ENCODE data around the gene ZNF92.
"Not testable (repeated sequence)": the region's sequence is repeated elsewhere in the genome, so short reads cannot be mapped to it uniquely, and the experiment has no call there.

Gene ZNF92

GRCh38 chr7:65429642-65430343 lies 56.1 kb downstream of the ZNF92 start:
- no peak for DNase-seq

DNA sequence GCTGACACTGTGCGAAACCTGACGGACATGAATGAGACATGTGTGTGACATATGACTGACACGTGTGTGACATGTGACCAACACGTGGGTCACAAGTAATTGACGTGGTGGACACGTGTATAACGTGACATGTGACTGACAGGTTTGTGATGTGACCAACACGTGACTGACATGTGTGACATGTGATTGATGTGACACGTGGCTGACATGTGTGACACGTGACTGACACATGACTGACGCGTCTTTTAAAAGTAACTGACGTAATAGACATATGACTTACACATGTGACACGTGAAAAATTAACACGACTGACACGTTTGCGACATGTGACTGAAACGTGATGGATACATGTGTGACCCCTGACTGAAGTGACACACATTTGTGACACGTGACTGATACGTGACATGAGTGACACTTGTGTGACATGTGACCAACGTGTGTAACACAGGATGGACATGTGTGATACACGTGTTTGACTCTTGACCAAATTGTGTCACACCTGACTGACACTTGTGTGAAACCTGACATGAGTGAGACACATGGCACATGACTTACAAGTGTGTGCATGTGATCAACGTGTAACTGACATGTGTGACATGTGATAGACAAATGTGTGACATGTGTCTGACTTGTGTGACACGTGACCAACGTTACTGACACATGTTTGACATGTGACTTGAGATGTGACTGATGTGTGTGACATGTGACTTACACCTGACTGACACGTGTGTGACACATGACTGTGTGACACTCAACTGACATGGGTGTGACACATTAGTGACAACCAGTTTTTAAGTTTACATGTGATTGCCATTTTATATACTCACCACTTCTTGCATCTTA lies 56.9 kb downstream of the ZNF92 start:
- DNase-seq = no peak

DNA sequence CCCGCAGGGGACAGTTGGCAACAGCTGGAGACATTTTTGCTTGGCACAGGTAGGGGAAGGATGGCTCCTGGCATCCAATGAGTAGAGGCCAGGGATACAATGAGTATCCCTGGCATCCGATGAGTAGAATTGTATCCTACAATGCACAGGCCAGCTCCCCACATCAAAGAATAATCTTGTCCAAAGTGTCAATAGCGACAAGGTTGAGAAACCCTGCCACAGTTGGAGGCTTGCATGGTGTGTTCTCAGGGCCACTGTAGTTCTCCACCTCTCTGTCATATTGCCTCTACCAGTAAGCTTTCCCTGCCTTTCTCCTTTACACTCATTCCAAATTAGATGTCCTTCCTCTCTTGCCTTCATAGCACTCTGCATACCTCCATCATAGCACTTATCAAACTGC lies 60.7 kb downstream of the ZNF92 start:
- DNase-seq = no peak

GRCh38 chr7:65436163-65436562 lies 62.5 kb downstream of the ZNF92 start:
- DNase-seq = no peak

DNA sequence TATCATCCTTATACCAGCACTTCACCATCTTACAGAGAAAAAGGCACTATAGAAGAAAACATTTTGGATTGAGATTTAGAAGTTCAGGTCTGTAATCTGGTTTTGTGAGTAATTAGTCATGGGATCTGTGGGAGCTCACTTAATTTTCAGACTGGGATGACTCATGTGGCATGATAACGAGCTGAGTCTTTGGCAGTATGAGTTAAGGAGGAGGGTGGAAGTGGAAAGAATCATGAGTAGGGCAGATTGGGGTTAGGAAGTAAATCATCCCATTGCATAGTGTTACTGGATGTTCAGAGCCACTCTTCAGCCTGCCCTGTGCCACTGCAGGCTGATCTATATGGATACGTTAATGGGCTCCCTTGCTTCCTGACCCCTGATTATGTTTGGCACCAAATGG lies 64.9 kb downstream of the ZNF92 start:
- no peak for DNase-seq

DNA sequence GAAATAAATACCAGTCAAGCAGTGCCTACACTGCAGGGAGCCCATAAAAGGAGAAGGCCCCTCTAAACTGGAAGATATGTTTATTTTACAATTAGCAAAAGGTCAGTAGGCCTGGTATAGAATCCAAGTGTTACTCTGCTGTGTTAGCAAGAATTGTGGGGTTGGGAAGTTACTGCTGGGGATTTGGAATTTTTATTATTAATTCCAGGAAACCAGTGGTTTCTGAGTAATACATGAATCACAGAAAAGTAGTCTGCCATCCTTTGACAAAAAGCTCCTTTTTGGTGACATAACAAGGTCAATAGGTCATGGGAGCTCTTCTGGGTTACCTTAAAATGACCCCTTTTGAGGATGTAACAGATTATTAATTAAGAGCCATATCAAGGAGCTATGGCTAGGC lies 67.4 kb downstream of the ZNF92 start:
- DNase-seq = peak; percentile 54

GRCh38 chr7:65444205-65444842 lies 70.7 kb downstream of the ZNF92 start:
- no peak for DNase-seq

DNA sequence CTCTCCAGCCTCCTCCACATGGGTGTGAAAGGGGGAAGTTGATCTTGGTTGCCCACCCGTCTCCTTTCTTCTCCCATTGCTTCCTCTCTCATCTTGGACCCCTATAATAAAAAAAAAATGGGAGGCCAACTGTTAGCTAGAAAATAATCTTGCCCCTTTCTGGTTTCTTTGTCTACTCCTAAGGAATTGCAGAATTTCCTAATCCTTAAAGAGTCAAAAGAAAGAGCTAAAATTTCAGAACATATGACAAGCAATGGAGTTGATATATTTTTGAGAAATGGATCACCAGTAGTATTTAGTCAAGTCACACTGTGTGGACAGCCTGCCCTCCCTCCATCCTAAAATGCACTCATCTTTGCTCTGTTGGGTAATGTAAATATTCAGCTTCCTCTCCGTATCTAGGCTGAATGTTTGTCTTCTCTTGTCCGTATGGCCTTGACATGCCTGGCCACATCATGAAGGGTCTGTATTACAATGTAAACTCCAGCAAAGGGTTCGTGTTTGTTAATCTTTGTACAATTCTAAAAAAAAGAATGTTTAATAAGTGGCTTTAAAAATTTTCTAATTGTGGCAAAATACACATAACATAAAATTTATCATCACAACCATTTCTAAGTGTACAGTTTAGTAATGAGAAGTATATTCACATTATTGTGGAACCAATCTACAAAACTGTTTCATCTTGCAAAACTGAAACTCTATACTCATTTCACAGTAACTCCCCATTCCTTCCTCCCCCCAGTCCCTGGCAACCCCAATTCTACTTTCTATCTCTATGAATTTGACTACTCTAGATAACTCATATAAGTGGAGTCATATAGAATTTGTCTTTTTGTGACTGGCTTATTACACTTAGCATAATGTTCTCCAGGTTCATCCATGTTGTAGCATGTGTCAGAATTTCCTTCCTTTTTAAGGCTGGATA lies 71.5 kb downstream of the ZNF92 start:
- peak; percentile 70 for DNase-seq

- not testable (repeated sequence) for DNase-seq
Observed at GRCh38 chr7:65447041-65447440, 73.4 kb downstream of the ZNF92 start.

DNA sequence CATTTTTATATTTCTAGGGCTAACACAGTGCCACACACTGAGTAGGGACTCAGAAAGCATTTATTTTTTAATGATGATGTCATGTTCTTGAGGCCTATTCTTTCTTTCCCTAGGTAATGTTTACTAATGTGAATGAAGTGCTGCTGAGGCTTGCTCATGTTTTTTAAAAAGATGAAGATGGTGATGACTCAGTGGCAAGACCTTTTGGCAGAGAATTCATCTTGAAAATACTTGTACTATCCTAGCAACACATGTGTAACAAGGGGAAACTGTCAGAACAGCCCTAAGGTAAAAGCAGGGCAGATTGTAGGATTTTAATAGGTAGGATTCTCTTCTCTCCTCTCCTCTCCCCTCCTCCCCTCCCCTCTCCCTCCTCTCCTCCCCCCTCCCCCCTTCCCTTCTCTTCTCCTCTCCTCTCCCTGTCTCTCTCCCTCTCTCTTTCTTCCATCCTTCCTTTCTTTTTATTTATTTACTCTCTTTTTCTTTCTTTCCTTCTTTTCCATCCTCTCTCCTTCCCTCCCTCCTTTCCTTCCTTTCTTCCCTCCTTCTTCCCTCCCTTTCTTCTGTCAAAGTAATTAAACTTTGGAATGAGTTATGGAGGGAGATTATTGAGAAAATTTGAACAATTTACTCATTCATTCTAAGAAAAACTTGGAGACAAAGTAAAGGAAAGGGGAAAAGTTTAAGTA lies 75.3 kb downstream of the ZNF92 start:
- DNase-seq = no peak

GRCh38 chr7:65449505-65449852 lies 75.8 kb downstream of the ZNF92 start:
- DNase-seq = no peak

All from DMS153 (cell line).